Body of pancreas (tissue), 4 donors: ENCODE measurements around the gene CCDC50. TPM values are rescaled to one million over a fixed set of nuclear protein-coding genes. Genes with fewer than 3 reads are reported as not detected.

Experiments
- ATAC-seq: fragments of 150-250 bp; one replicate; pipeline ENCODE4 v1.9.1; 2016
- DNase-seq, 4 donors: peaks; one replicate each; pipeline ENCODE4 v3.0.0-alpha.2; 2019
- H3K27ac ChIP-seq, 4 donors: fragments of 200-600 bp; sonication (generic); 1 replicate in 3 of 4; 2 replicates in 1 of 4; pipeline versions ENCODE4 v1.5.1 to v1.6.1; 2016 to 2019; ENCODE audit warnings: mild to moderate bottlenecking in 1 of 4, mixed read lengths in 1 of 4, moderate library complexity in 1 of 4
- H3K27me3 ChIP-seq, 2 donors: fragments of 200-600 bp; sonication (generic); one replicate each; pipeline ENCODE4 v1.6.0; 2016; ENCODE audit warnings: mild to moderate bottlenecking in 1 of 2
- H3K36me3 ChIP-seq, 2 donors: fragments of 200-600 bp; sonication (generic); replicated peaks in 1 of 2; 2 replicates each; pipeline ENCODE4 v1.5.1; 2016; ENCODE audit warnings: low read depth in 2 of 2; ENCODE audit not compliant: insufficient read depth in 1 of 2
- H3K4me1 ChIP-seq: fragments of 200-600 bp; sonication (generic); one replicate; pipeline ENCODE4 v1.6.0; 2016
- H3K4me3 ChIP-seq, 2 donors: fragments of 200-600 bp; sonication (generic); 1 replicate in 1 of 2; 2 replicates in 1 of 2; pipeline ENCODE4 v1.5.1; 2016 to 2019
- H3K9me3 ChIP-seq, 3 donors: fragments of 200-600 bp; sonication (generic); 1 replicate in 2 of 3; 2 replicates in 1 of 3; pipeline ENCODE4 v1.5.1; 2016
- POLR2A ChIP-seq, 3 donors: fragments of 450-650 bp; IDR thresholded peaks; one replicate each; pipeline ENCODE4 v1.6.1; 2016; ENCODE audit warnings: antibody characterized with exemption in 3 of 3, mild to moderate bottlenecking in 2 of 3
- WGBS, 2 donors: methylation state at CpG; one replicate each; pipeline ENCODE4 v1.1.5; 2017; 5-methylcytosine and 5-hydroxymethylcytosine counted together
- intact Hi-C: fragments of 100-400 bp; cut with DNase I; formaldehyde crosslinking; loops from one replicate; pipeline ENCODE4 v1.15.1; 2023
- total RNA-seq, 2 donors: library from RNA; depleted of rRNA; stranded (reverse); fragments of >200 nt; gene quantifications; one replicate each; pipeline ENCODE4 v1.1.0, GENCODE V29; 2016
- TF ChIP-seq, protein P1 (sequence below), 7 experiments: fragments of 450-650 bp in 4 of 7; fragments of 200-600 bp in 3 of 7; sonication (generic) in 3 of 7; IDR thresholded peaks; one replicate each; pipeline ENCODE4 v1.5.1; 2016 to 2019; ENCODE audit warnings: antibody characterized with exemption in 7 of 7

The CCDC50 gene
- total RNA-seq, 2 donors from 2014 or later = 51.1 to 89.3 TPM

DNA sequence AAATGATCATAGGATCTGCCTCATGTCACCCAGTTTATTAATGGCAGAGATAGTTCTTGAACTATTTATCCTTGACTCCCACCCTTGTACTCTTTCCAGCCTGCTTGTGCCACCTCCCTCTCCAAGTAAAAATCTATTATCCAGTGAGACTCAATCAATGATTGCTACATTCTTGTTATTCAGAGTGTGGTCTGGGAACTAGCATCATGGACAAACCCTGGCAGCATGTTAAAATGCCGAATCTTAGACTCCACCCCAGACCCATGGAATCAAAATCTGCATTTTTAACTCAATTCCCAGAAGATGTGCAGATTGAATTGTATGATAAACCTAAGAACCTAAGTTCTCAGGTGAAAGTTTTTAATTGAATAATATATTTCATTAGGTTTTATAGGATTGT lies 97.1 kb downstream of the CCDC50 start:
- intact Hi-C loops = loop anchor here (10.0 kb wide), 1 partner anchor 1018 kb away; no protein-coding TSS in a partner anchor
- Histone ChIP-seq H3K9me3 (no peaks in the 10 kb centered on the region), H3K36me3 (no peaks in the 10 kb centered on the region), H3K4me1 (peaks cover 8% of the 10 kb centered on the region), H3K27ac (no peak overlapping the region), H3K27me3 (no peaks in the 10 kb centered on the region), H3K4me3 (no peak overlapping the region)
- 9 to 47% methylated on average over 1 of the region's 1 CpG for WGBS, 2 donors
- ATAC-seq (no peak), DNase-seq (no peak)
- no peak for TF ChIP-seq POLR2A (IDR thresholded peaks at IDR 0.05)
- TF ChIP-seq, protein P1, sequence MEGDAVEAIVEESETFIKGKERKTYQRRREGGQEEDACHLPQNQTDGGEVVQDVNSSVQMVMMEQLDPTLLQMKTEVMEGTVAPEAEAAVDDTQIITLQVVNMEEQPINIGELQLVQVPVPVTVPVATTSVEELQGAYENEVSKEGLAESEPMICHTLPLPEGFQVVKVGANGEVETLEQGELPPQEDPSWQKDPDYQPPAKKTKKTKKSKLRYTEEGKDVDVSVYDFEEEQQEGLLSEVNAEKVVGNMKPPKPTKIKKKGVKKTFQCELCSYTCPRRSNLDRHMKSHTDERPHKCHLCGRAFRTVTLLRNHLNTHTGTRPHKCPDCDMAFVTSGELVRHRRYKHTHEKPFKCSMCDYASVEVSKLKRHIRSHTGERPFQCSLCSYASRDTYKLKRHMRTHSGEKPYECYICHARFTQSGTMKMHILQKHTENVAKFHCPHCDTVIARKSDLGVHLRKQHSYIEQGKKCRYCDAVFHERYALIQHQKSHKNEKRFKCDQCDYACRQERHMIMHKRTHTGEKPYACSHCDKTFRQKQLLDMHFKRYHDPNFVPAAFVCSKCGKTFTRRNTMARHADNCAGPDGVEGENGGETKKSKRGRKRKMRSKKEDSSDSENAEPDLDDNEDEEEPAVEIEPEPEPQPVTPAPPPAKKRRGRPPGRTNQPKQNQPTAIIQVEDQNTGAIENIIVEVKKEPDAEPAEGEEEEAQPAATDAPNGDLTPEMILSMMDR (IDR thresholded peaks at IDR 0.05) = no peak

DNA sequence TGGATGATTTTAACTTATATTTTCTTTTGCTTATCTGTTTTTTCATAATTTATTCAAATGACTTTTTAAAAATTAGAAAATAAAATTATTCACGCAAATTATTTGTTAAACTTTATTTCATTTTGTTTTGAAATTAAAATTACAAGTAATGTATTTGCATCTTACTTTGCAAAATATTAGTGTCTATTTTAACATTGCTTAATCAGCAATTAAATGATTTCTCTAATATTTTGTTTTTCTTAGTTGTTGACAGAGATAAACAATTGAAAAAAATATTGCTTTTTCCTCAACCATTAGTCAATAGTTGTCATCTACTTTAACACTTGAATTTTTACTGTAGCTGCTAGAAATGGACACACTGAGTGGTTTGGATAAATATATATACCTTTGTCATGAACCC lies 99.0 kb downstream of the CCDC50 start:
- no peak for TF ChIP-seq POLR2A (IDR thresholded peaks at IDR 0.05)
- TF ChIP-seq, protein P1 (IDR thresholded peaks at IDR 0.05) = no peak
- Histone ChIP-seq H3K27ac (no peak overlapping the region), H3K27me3 (no peaks in the 10 kb centered on the region), H3K9me3 (no peaks in the 10 kb centered on the region), H3K4me1 (peaks cover 15% of the 10 kb centered on the region), H3K36me3 (no peaks in the 10 kb centered on the region), H3K4me3 (no peak overlapping the region)
- WGBS, 2 donors = 85 to 91% methylated on average over 1 of the region's 1 CpG
- DNase-seq = no peak
- no peak for ATAC-seq
- intact Hi-C loops = loop anchor here (10.0 kb wide), 1 partner anchor 1017 kb away; no protein-coding TSS in a partner anchor

DNA sequence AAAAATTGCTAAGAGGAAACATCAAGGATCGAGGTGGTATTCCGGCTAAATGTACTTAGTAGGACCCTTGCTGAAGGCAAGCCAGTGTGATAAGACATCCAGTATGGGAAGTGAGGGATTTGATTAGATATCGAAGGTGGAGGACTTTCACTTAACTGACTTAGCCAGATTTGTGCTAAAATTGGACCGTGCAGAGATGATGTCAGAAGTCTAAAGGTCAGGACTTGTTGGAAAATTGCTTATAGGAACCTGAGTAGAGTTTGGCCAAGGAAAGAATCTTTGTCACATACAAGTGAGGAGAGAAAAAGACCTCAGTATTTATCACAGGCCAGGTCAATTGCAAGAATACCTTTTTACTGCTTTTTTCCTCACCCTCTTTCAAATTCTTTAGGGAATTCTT lies 100.9 kb downstream of the CCDC50 start:
- Histone ChIP-seq H3K27ac (no peak overlapping the region), H3K4me3 (no peak overlapping the region), H3K36me3 (no peaks in the 10 kb centered on the region), H3K9me3 (no peaks in the 10 kb centered on the region), H3K27me3 (no peaks in the 10 kb centered on the region), H3K4me1 (peaks cover 15% of the 10 kb centered on the region)
- intact Hi-C loops = no loop called here
- DNase-seq = no peak
- ATAC-seq = peak; percentile 60
- 40 to 42% methylated on average over 4 of the region's 4 CpGs for WGBS, 2 donors
- TF ChIP-seq POLR2A (IDR thresholded peaks at IDR 0.05) = no peak
- TF ChIP-seq, protein P1 (IDR thresholded peaks at IDR 0.05) = no peak

DNA sequence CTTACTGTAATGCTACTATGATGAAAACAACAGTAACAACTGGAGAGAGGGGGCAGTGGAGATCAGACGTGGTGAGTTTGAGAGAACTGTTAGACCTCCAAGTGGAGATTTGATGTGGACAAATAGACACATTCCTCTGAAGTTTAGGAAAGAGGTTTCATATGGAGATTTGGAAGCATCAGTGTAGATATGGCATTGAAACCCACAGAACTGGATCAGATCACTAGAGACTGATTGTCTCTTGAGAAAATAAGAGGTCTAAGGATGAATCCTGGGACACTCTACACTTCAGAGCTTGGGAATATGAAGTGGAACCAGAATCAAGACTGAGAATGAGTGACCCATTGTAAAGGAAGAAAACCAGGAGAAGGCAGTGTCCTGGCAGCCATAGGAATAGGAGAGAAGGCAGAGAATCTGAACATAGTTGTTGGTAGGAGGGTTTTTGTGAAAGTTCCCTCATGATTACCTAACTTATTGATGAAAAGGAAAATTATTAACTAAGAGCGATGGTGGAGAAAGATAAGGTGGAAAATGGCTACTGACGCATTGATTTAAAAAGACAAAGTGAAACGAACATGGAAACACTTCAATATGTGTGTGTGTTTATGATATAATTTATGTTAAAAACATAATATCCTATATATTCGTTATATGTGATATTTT lies 102.1 kb downstream of the CCDC50 start:
- no peak for DNase-seq
- peak; percentile 71 for ATAC-seq
- 34 to 47% methylated on average over 5 of the region's 5 CpGs for WGBS, 2 donors
- intact Hi-C loops = no loop called here
- Histone ChIP-seq H3K27me3 (no peaks in the 10 kb centered on the region), H3K4me3 (no peak overlapping the region), H3K36me3 (no peaks in the 10 kb centered on the region), H3K4me1 (peaks cover 15% of the 10 kb centered on the region), H3K9me3 (no peaks in the 10 kb centered on the region), H3K27ac (peak overlapping the region in 2 of 4 donors; percentile 29 to 48)
- no peak for TF ChIP-seq POLR2A (IDR thresholded peaks at IDR 0.05)
- TF ChIP-seq, protein P1 (IDR thresholded peaks at IDR 0.05) = no peak

DNA sequence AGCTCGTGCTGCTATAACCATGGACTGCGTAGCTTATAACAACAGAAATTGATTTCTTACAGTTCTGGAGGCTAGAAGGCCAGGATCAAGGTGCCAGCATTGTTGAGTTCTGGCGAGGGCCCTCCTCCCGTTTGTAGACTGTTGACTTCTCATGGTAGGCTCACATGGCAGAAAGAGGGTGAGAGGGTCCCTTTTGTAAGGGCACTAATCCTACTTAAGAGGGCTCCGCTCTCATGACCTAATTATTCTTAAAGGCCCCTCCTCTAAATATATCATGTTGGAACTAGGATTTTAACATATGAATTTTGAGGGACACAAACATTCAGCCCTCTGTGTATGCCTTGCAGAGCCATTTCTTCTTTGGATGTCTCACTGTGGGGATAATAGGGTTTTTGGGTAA lies 103.0 kb downstream of the CCDC50 start:
- no peak overlapping the region for H3K27ac ChIP-seq
- H3K4me1 ChIP-seq = peaks cover 15% of the 10 kb centered on the region
- H3K27me3 ChIP-seq = no peaks in the 10 kb centered on the region
- no peaks in the 10 kb centered on the region for H3K9me3 ChIP-seq
- WGBS, 2 donors = 82 to 90% methylated on average over 5 of the region's 5 CpGs
- intact Hi-C loops = no loop called here
- ATAC-seq (no peak), DNase-seq (no peak)
- no peaks in the 10 kb centered on the region for H3K36me3 ChIP-seq
- H3K4me3 ChIP-seq = no peak overlapping the region
- TF ChIP-seq, protein P1 (IDR thresholded peaks at IDR 0.05) = no peak
- no peak for TF ChIP-seq POLR2A (IDR thresholded peaks at IDR 0.05)
